GM18517 (cell line): Measurements from ENCODE around the gene C20orf204.

Experiments used
- ATAC-seq: cut with Tn5 transposase; IDR thresholded peaks from one replicate; pipeline ENCODE4 v1.9.1; 2021; ENCODE audit warnings: mild to moderate bottlenecking, moderate library complexity; ENCODE audit not compliant: unreplicated experiment

Gene C20orf204

GRCh38 chr20:64025826-64026412 lies 10.1 kb upstream of the C20orf204 start:
- ATAC-seq = no peak

DNA sequence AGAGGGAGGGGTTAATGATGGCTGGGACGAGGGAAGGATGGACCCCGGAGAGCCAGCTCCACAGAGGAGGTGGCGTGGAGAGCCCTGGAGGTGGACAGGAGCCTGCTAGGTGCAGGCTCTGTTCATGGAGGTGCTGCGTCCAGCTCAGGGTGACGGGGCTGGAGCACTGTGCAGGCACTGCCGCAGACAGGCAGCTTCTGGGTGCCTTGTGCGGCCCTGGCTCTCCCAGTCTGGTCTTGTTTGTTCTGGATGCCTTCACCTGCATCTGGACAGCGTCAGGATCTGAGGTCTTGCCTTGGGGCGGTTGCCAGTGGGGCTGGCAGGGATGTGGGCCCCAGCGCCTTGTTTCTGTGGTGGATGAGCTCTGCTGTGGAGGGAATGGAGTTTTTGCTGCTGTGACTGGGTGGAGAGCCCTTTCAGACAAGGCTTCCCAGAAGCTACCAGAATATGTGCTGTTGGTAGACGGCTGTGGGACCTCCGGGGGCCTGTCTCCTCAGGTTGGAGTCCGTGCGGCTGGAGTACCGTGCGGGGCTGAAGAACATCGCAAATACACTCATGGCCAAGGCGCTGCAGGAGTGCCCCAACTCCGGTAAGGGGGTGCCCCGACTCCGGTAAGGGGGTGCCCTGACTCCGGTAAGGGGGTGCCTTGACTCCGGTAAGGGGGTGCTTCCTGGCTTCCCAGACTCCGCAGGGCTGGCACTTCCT lies 7.8 kb upstream of the C20orf204 start:
- no peak for ATAC-seq

GRCh38 chr20:64029293-64030117 lies 6.5 kb upstream of the C20orf204 start:
- ATAC-seq = no peak

DNA sequence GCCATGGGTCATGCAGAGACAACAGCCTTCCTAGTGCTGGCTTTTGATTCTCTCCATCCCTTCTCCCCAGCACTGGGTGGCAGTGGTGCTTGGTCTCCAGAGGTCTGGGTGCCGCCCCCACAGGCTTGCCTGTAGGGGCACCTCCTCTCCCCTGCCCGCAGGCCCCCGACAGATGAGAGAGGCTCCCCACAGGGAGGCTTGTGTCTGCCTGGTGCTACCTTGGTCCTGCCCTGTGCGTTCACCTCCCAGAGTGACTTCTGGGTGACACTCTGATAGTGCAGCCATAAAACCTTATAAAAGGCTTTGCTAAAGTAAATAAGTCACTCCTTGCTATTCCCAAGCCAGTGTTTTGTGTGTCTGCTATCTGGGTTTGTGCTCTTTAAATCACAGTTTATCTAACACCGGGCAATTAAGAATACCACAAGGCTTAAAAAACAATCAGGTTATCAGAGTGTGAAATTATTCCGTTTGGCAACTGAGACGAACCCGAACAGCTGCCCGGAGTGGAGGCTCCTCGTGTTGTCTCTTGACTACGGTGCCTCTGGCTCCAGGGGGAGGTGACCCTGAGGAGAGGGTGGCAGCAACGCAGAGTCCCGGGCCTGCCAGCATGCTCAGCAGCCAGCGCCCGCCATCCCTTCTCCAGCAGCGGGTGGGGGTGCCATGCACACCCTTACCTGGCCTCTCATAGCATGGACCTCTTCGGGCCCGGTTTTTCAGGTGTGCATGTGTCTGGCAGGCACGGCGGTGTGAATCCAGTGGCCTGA lies 5.4 kb upstream of the C20orf204 start:
- no peak for ATAC-seq

GRCh38 chr20:64031822-64032314 lies 4.1 kb upstream of the C20orf204 start:
- ATAC-seq = no peak

DNA sequence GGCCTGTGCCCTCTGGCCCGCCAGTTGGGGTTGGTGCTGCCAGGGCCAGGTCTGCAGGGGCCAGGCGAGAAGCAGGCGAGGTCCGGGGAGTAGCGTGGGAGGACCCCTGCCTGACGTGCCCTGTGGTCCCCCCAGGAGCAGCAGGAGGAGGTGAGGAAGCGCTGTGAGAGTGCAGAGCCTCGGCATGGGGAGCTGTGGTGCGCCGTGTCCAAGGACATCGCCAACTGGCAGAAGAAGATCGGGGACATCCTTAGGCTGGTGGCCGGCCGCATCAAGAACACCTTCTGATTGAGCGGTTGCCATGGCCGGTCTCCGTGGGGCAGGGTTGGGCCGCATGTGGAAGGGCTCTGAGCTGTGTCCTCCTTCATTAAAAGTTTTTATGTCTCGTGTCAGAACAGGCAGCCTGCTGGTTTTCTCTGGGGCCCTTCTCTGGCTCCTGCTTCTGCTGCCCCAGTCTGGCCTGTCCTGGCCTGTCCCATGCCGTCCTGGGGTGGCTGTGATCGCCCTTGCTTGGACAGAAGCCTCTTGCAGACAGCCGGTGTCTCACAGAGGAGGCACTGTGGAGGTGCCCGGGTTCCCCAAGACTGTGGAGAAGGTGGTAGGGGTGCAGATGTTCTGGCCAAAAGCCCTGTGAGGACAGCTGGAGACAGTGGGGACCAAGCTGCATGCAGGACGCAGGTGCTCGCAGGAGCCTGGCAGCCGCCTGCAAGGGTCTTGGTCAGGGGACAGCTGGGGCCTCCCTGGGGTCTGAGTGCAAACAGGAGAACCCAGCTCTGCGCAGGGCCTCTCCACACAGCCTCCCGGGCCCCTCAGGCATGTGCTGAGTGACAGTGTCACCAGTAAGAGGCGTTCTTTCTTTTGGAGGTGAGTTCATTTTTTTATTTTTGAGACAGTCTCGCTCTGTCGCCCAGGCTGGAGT lies 3.0 kb upstream of the C20orf204 start:
- ATAC-seq = no peak

DNA sequence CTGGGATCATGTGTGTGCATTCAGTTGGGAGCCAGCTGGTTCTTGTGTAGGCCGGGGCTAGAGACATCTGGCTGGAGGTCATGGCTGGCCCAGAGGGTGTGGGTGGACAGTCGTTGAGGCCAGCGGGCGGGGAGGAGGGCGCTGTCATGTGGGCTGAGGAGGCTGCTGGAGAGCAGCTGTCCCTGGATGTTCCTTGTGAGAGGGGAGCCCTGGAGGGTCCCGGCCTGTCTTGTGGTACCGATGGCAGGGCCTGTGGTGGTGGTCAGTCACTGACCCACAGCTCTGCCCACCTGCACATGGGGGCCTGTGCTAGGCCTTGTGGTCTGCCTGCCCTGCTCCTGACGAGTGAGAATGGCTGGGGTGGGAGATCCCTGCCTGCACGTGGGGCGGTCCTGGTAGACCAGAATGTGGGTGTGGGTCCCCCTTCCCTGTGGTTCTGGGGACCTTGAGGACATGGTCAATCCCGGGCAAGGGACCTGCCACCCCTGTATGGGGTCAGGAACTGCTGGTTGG lies 1.9 kb upstream of the C20orf204 start:
- no peak for ATAC-seq

DNA sequence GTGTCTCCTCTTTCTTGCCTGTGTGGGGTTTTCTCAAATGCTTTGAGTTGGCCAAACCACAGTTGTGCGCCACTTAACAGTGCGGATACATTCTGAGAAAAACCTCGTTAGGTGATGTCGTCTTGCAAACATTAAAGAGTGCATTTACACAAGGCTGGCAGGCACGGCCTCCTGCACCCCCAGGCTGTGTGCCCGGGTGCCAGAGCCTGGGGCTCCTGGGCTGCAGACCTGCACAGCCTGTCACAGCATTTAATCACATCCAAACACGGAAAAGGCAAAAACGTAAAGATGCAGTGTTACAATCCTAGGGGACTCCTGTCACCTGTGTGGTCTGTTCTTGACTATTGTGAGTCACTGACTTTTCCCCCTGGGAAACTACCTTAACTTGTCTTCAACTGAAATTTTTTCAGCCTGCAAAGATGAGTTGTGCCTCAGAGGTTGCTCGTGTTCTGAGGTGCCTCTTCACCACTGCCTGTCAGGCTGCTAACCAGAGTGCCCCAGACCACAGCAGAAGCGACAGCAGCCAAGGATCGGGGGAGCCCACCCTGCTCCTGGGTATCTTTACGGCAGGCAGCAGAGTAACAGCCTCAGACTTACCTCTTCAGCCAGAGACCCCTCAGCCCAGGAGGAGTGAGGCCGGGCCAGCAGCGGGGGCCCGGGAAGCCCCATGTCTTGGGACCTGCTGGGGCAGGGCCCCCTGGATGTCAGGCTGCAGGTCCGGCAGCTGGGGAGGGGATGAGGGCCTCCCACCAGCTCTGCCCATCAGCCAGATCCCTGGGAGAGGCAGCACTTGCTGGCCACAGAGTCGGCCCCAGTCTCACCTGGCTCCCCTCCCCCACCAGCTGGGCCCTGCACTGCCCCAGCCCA lies 683 bp upstream of the C20orf204 start:
- no peak for ATAC-seq

- no peak for ATAC-seq
These were observed 590 bp downstream of the C20orf204 start for GRCh38 chr20:64036346-64037198.

GRCh38 chr20:64037199-64037497 lies 1.2 kb downstream of the C20orf204 start:
- no peak for ATAC-seq

DNA sequence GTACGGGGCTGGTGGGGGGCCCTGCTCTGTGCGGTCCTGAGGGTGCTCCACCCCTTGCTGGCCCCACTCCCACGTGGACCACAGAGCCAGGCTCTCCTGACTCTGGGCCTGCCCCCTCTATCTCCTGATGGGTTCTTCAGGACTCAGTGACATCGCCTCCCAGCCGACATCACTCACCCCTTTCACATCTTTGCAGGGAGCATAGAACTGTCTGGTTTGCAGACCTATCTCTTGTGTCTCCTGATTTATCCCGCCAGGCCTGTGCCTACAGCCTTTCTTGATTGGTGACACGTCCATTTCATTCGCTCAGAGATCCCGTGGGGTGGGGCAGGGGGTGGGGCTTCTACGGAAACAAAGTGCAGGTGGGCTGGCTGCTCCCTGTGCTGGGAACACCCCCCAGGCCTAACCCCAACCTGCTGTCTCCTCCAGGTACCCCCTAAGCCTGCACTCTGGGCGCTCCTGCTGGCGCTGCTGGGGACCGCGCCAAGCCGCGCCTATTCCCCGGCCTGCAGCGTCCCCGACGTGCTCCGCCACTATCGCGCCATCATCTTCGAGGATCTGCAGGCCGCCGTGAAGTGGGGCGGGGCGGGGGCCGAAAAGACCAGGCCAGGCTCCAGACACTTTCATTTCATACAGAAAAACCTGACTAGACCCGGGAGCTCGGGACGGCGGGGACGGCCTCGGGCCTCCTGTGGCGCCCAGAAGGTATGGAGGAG lies 1.7 kb downstream of the C20orf204 start:
- no peak for ATAC-seq

DNA sequence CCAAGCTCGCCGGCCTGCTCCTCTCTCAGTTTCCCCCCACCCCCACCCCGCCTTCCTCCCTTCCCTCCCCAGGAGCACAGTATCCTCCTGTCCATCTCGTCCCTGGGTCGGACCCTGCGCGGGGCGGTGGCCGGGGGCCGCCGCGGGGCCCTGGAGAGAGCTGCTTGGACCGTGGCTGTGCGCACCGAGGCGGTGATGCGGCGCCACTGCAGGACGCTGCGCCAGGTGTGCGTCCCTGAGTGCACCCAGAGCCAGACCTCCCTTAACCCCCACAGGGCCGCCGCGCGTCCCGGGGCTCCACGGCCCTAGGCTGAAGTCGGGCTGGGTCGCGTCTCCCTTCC lies 2.2 kb downstream of the C20orf204 start:
- peak; percentile 32 for ATAC-seq

- ATAC-seq = peak; percentile 63
These were observed 2.7 kb downstream of the C20orf204 start for GRCh38 chr20:64038565-64039292.

DNA sequence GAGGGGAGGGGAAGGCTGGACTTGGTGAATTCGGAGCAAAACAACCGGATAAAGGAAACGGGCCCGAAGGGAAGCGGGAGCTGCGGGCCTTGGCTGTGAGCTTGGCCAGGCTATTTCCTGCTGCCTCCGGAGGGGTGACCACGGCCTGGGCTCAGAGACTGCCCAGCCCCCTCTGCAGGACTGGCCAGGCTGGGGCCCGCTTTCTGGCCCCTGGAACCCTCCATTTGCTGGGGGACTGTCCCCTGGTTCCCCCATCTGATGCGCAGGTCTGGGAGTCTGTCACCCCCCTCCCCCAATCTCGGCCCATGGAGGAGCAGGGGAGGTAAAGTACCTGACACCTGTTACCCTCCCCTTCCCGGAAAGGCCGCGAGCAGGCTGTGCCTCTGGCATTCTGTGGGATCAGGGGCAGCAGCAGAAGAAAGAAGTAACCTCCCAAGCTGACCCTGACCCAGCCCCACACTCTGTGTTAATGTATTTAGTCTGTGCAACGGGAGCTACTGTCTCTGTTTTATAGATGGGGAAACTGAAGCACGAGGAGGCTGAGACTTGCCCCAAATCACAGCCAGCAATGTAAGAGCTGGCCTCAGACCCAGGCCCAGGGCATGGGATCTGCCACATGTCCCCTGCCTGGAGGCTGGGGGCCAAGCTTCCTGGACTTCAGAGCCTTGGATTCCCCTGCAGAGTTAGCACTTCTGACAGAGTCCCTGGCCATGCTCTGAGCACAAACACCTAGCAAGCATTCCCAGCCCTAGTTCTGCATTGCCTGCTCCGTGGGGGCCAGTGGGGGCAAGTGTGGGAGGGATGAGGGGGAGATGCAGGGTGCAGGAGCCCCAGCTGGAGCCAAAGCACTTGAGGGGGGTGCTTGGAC lies 3.5 kb downstream of the C20orf204 start:
- ATAC-seq = no peak

DNA sequence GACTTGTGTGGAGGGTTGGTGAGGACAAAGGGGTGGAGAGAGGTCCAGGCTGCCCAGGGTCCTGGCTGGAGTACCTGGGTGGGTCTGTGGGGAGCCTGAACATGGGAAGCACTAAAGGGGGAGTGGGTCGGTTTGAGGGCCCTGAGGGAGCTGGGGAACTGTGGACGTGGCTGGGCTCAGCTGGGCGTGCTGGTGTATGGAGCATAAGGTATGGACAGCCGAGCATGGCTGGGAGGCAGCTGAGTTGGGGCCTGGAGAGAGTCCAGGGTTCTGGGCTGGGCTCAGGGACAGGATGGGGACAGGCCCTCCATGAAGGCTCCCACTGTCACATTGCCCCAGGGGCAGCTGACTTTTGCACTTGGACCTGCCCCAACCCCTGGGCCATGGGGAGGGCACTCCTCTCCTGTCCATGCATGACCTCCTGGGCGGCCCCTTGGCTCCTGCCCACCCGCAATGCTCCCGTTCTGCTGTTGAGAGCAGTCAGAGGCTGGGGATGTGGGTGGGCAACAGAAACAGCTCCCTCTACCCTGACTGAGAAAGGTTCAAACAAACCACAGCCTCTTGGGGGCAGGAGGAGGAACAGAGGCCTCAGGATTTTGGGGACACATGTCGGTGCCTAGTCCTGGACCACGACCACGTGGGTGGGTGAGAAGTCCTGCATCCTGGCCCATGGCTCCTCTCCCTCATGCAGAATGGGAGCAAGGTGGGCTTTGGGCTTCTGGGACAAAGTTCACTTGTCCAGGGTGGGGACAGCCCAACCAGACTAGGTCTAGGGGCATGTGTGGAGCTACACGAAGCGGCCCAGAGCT lies 4.5 kb downstream of the C20orf204 start:
- ATAC-seq = no peak
